Gastroesophageal sphincter (tissue), 4 donors: ENCODE measurements around the gene ZNF444. TPM values are rescaled to one million over a fixed set of nuclear protein-coding genes. Genes with fewer than 3 reads are reported as not detected.
"Not testable (repeated sequence)": the region's sequence is repeated elsewhere in the genome, so short reads cannot be mapped to it uniquely, and the experiment has no call there.

Source experiments
- ATAC-seq: fragments of 150-250 bp; one replicate; pipeline ENCODE4 v1.9.1; 2016; ENCODE audit warnings: mild to moderate bottlenecking, moderate library complexity
- H3K27ac ChIP-seq, 4 donors: fragments of 200-600 bp; sonication (generic) in 3 of 4; 1 replicate in 3 of 4; 2 replicates in 1 of 4; pipeline ENCODE4 v1.5.1; 2016 to 2019
- H3K27me3 ChIP-seq: fragments of 200-600 bp; sonication (generic); one replicate; pipeline ENCODE4 v1.5.1; 2019
- H3K36me3 ChIP-seq, 2 donors: fragments of 200-600 bp; sonication (generic); one replicate each; pipeline ENCODE4 v1.5.1; 2019; ENCODE audit warnings: control low read depth in 1 of 2
- H3K4me1 ChIP-seq, 3 donors: fragments of 200-600 bp; sonication (generic); 1 replicate in 2 of 3; 2 replicates in 1 of 3; pipeline ENCODE4 v1.5.1; 2016 to 2019; ENCODE audit warnings: control low read depth in 2 of 3
- H3K4me3 ChIP-seq, 2 donors: fragments of 200-600 bp; sonication (generic); one replicate each; pipeline ENCODE4 v1.5.1; 2019; ENCODE audit warnings: mild to moderate bottlenecking in 1 of 2, moderate library complexity in 1 of 2
- H3K9me3 ChIP-seq, 3 donors: fragments of 200-600 bp; sonication (generic); one replicate each; pipeline ENCODE4 v1.5.1; 2017 to 2019; ENCODE audit warnings: control low read depth in 2 of 3
- CTCF ChIP-seq, 4 experiments: fragments of 200-600 bp in 2 of 4; fragments of 450-650 bp in 2 of 4; sonication (generic) in 1 of 4; IDR thresholded peaks; one replicate each; pipeline ENCODE4 v1.5.1; 2017 to 2019; ENCODE audit warnings: antibody characterized with exemption in 4 of 4, mild to moderate bottlenecking in 2 of 4, moderate library complexity in 2 of 4
- EP300 ChIP-seq: sonication (generic); formaldehyde crosslinking; IDR thresholded peaks from one replicate; pipeline ENCODE4 v1.6.1; 2017; ENCODE audit warnings: antibody characterized with exemption, mild to moderate bottlenecking
- POLR2A ChIP-seq, 2 donors: fragments of 450-650 bp; IDR thresholded peaks; one replicate each; pipeline ENCODE4 v1.6.1; 2017; ENCODE audit warnings: antibody characterized with exemption in 2 of 2, mild to moderate bottlenecking in 2 of 2, moderate library complexity in 1 of 2
- POLR2AphosphoS5 ChIP-seq: sonication (generic); formaldehyde crosslinking; IDR thresholded peaks from one replicate; pipeline ENCODE4 v1.6.1; 2017; ENCODE audit warnings: antibody characterized with exemption
- WGBS, 2 donors: methylation state at CpG; one replicate each; pipeline ENCODE4 v1.1.5; 2018; ENCODE audit warnings: low coverage in 1 of 2; 5-methylcytosine and 5-hydroxymethylcytosine counted together
- total RNA-seq, 4 donors: library from RNA; depleted of rRNA; stranded (reverse); fragments of >200 nt; gene quantifications; one replicate each; pipeline ENCODE4 v1.1.0, GENCODE V29; 2016

ZNF444 gene
- total RNA-seq, 4 donors from 2014 or later = 36.2 to 57.9 (median 41.3) TPM

GRCh38 chr19:56163097-56163496 is 22.0 kb downstream of the ZNF444 start:
- TF ChIP-seq POLR2A (IDR thresholded peaks at IDR 0.05) = no peak
- TF ChIP-seq CTCF (IDR thresholded peaks at IDR 0.05) = no peak
- TF ChIP-seq EP300 = no peak
- TF ChIP-seq POLR2AphosphoS5 = no peak
- H3K9me3 ChIP-seq = no peaks in the 10 kb centered on the region
- no peak for ATAC-seq
- H3K27me3 ChIP-seq = peaks cover 8% of the 10 kb centered on the region
- peaks cover 0 to 43% of the 10 kb centered on the region in 2 donors for H3K36me3 ChIP-seq
- H3K4me1 ChIP-seq = no peaks in the 10 kb centered on the region
- H3K27ac ChIP-seq = no peak overlapping the region
- H3K4me3 ChIP-seq = no peak overlapping the region
- 81 to 93% methylated on average over 3 to 8 of the region's 13 CpGs for WGBS, 2 donors

- H3K27me3 ChIP-seq = peaks cover 8% of the 10 kb centered on the region
- H3K9me3 ChIP-seq = no peaks in the 10 kb centered on the region
- no peak for TF ChIP-seq EP300
- TF ChIP-seq CTCF (IDR thresholded peaks at IDR 0.05) = no peak
- no peak for TF ChIP-seq POLR2A (IDR thresholded peaks at IDR 0.05)
- TF ChIP-seq POLR2AphosphoS5 = no peak
- H3K27ac ChIP-seq = no peak overlapping the region
- no peak for ATAC-seq
- 0 to 5% methylated on average over 1 to 3 of the region's 7 CpGs for WGBS, 2 donors
- peaks cover 0 to 3% of the 10 kb centered on the region in 2 donors for H3K36me3 ChIP-seq
- H3K4me3 ChIP-seq = no peak overlapping the region
- H3K4me1 ChIP-seq = peaks cover 0 to 8% (median 0%) of the 10 kb centered on the region in 3 donors
These were observed 26.0 kb downstream of the ZNF444 start for GRCh38 chr19:56167064-56167578.

- Histone ChIP-seq H3K4me1 (peaks cover 0 to 8% (median 0%) of the 10 kb centered on the region in 3 donors), H3K36me3 (no peaks in the 10 kb centered on the region), H3K4me3 (no peak overlapping the region), H3K9me3 (no peaks in the 10 kb centered on the region), H3K27me3 (peaks cover 32% of the 10 kb centered on the region), H3K27ac (no peak overlapping the region)
- ATAC-seq = peak; percentile 25
- 55 to 77% methylated on average over 6 to 11 of the region's 14 CpGs for WGBS, 2 donors
- TF ChIP-seq POLR2A (IDR thresholded peaks at IDR 0.05) (no peak), EP300 (no peak), CTCF (IDR thresholded peaks at IDR 0.05) (no peak), POLR2AphosphoS5 (no peak)
These were observed 29.2 kb downstream of the ZNF444 start for GRCh38 chr19:56170261-56170660.

GRCh38 chr19:56174086-56174485 is 33.0 kb downstream of the ZNF444 start:
- TF ChIP-seq POLR2A (IDR thresholded peaks at IDR 0.05) (no peak), POLR2AphosphoS5 (no peak), CTCF (IDR thresholded peaks at IDR 0.05) (no peak), EP300 (no peak)
- no peak for ATAC-seq
- Histone ChIP-seq H3K36me3 (no peaks in the 10 kb centered on the region), H3K9me3 (no peaks in the 10 kb centered on the region), H3K4me3 (no peak overlapping the region), H3K27me3 (peaks cover 51% of the 10 kb centered on the region), H3K4me1 (peaks cover 0 to 8% (median 0%) of the 10 kb centered on the region in 3 donors), H3K27ac (no peak overlapping the region)
- 14 to 15% methylated on average over 6 to 8 of the region's 9 CpGs for WGBS, 2 donors

GRCh38 chr19:56174550-56174949 is 33.5 kb downstream of the ZNF444 start:
- H3K4me1 ChIP-seq = peaks cover 0 to 8% (median 0%) of the 10 kb centered on the region in 3 donors
- TF ChIP-seq CTCF (IDR thresholded peaks at IDR 0.05) = no peak
- no peak for TF ChIP-seq POLR2AphosphoS5
- no peak for TF ChIP-seq EP300
- no peak for TF ChIP-seq POLR2A (IDR thresholded peaks at IDR 0.05)
- no peaks in the 10 kb centered on the region for H3K36me3 ChIP-seq
- H3K27ac ChIP-seq = no peak overlapping the region
- no peak for ATAC-seq
- 5 to 41% methylated on average over 4 to 7 of the region's 11 CpGs for WGBS, 2 donors
- no peak overlapping the region for H3K4me3 ChIP-seq
- no peaks in the 10 kb centered on the region for H3K9me3 ChIP-seq
- peaks cover 51% of the 10 kb centered on the region for H3K27me3 ChIP-seq

- peaks cover 51% of the 10 kb centered on the region for H3K27me3 ChIP-seq
- 0% methylated on average over 1 of the region's 15 CpGs; no CpG with 5 or more reads in 1 of the 2 donors for WGBS, 2 donors
- not testable (repeated sequence) for H3K36me3 ChIP-seq, H3K4me1 ChIP-seq, H3K27ac ChIP-seq, ATAC-seq, H3K9me3 ChIP-seq, H3K4me3 ChIP-seq
These were observed 34.8 kb downstream of the ZNF444 start, which contains the start of gene GALP for GRCh38 chr19:56175861-56176307. TSS of gene GALP (plus strand) at chr19:56176008. CDS start at chr19:56177109, 1,101 bp downstream.

GRCh38 chr19:56176310-56176709 is 35.2 kb downstream of the ZNF444 start:
- WGBS, 2 donors = 17% methylated on average over 1 of the region's 11 CpGs; no CpG with 5 or more reads in 1 of the 2 donors
- not testable (repeated sequence) for H3K27ac ChIP-seq, ATAC-seq, H3K36me3 ChIP-seq, H3K9me3 ChIP-seq, H3K4me1 ChIP-seq, H3K4me3 ChIP-seq
- peaks cover 52% of the 10 kb centered on the region for H3K27me3 ChIP-seq
